ENCODE data around the gene NBPF14. TPM values are rescaled to one million over a fixed set of nuclear protein-coding genes. Genes with fewer than 3 reads are reported as not detected.
"Not testable (repeated sequence)": the region's sequence is repeated elsewhere in the genome, so short reads cannot be mapped to it uniquely, and the experiment has no call there.

NBPF14 gene
- total and polyA plus RNA-seq, 5 donors = 7.6 to 20.2 (median 8.7) TPM

DNA sequence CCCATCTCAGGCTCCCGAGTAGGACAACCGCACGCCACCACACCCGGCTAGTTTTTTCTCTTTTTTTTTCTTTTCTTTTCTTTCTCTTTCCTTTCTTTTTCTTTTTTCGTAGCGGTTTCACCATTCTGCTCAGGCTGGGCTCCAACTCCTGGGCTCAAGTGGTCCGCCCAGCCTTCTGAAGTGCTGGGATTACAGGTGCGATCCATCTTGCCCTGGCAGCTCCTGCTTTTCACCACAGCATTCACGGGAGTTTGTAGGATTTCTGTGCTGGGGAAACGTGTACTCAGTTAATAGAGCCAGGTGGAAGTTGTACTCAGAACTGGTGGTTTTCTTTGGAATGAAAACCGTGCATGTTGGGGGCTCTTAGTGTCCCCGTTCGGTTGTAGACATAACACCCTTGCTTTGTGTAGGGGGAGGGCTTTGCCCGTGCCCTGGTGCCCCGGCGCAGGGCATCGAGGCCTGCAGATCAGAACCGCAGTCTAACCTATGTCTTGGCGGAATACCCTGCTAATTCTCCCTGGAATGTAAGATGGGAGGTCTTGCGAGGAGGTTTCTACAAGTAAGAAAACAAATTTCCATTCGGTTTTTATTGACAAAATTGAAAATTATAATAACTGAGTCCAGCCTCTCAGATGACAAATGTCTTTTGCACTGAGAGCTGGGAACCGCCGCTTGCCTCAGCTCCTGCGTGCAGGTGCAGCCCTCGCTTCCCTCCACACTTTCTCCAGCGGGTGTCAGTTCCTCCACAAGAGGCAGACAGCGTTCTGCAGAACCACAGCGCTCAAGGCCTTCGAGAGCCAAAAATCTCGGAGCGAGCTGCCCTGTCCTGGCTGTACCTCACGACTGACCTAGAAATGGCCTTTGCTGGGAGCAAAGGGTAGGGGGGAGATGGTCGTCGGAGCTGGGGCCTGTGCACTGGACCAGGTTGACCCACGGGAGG, 72.3 kb downstream of the NBPF14 start:
- H3K4me1 ChIP-seq (ENCODE audit: control insufficient read depth, insufficient read depth, low read length); H3K27ac ChIP-seq (ENCODE audit: low read length); DNase-seq; H3K9me3 ChIP-seq (ENCODE audit: control insufficient read depth, low read length); intact Hi-C loops (cut with DNase I); H3K4me3 ChIP-seq (ENCODE audit: low read length); H3K27me3 ChIP-seq (ENCODE audit: control insufficient read depth, insufficient read depth): not testable (repeated sequence)
- WGBS = 47% methylated on average over 18 of the region's 35 CpGs
- peak; percentile 7 to 23 for ATAC-seq

DNA sequence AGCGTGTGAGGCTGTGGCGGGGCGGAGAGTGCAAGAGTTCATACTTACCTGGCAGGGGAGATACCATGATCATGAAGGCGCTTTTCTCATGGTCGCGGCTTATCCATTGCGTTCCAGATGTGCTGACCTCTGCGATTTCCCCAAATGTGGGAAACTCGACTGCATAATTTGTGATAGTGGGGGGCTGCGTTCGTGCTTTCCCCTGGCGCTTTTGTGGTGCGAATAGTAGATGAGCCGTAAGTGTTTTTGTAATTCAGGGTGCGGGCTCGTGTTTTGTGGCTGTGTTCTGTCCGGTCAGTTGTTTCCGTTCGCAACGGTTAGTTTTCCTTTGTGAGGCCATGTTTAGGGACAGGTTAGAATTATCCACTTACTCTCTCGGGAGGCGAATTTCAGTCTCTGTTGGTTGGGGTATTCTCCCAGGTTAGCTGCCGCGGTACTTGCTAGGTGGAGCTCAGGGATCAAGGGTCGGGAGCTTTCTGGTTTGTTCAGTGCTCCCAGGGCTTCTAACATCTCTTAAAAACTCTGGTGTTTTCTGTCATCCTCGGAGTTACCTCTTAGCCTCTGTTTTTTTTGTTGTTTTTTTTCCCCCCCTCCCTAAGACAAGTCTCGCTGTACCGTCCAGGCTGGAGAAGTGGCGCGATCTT, 73.1 kb downstream of the NBPF14 start:
- ATAC-seq (peak; percentile 94 to 95), DNase-seq (peak; percentile 84 to 89 (median 85))
- WGBS = 2% methylated on average over 30 of the region's 30 CpGs

DNA sequence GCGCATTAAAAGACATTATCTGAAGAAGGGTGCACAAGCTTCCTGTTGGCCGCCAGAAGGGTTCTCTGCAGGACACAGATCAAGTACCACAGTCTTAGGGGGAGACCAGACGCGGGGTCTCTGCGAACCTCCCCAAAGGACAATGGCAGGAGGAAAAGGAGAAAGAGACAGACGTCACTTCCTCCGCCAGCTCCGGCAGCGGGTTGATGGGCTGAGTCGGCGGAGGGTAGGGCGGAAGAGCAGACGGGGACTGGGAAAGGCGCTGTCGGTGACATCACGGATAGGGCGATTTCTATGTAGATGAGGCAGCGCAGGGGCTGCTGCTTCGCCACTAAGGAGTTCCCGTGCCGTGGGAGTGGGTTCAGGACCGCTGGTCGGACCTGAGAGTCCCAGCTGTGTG, 73.7 kb downstream of the NBPF14 start:
- H3K4me1 ChIP-seq (ENCODE audit: control insufficient read depth, insufficient read depth, low read length); H3K4me3 ChIP-seq (ENCODE audit: low read length); intact Hi-C loops (cut with DNase I); H3K9me3 ChIP-seq (ENCODE audit: control insufficient read depth, low read length); H3K27ac ChIP-seq (ENCODE audit: low read length); H3K27me3 ChIP-seq (ENCODE audit: control insufficient read depth, insufficient read depth): not testable (repeated sequence)
- DNase-seq (peak; percentile 89 to 94 (median 93)), ATAC-seq (peak; percentile 93 to 96)
- under 1% methylated on average over 16 of the region's 23 CpGs for WGBS

More for the DNA sequence above, 73.1 kb downstream of the NBPF14 start:
- Histone ChIP-seq H3K4me3 (ENCODE audit: low read length) (peak overlapping the region; percentile 58), H3K27ac (ENCODE audit: low read length) (peak overlapping the region; percentile 88)
- intact Hi-C loops (cut with DNase I); H3K9me3 ChIP-seq (ENCODE audit: control insufficient read depth, low read length); H3K4me1 ChIP-seq (ENCODE audit: control insufficient read depth, insufficient read depth, low read length); H3K27me3 ChIP-seq (ENCODE audit: control insufficient read depth, insufficient read depth): not testable (repeated sequence)

DNA sequence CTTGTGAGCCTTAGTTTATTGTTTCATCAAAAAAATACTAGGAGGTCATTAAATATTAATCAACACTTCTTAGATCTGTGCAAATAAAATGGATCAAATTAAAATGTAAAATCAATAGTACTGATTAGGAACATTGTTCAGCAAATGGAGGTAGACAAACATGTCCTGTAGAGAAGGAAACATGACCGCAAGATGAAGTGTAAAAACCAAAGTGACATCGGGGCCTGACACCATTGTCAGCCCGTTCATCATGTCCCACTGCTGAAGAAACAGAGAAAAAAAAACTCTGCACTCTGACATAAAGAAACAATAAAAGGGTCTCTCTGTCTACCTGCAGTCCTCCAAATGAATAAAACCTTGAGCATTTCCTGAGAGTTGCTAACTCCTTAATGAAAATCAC, 81.5 kb downstream of the NBPF14 start:
- H3K9me3 ChIP-seq (ENCODE audit: control insufficient read depth, low read length); H3K4me3 ChIP-seq (ENCODE audit: low read length); DNase-seq; H3K4me1 ChIP-seq (ENCODE audit: control insufficient read depth, insufficient read depth, low read length); H3K27ac ChIP-seq (ENCODE audit: low read length); intact Hi-C loops (cut with DNase I); H3K27me3 ChIP-seq (ENCODE audit: control insufficient read depth, insufficient read depth); ATAC-seq: not testable (repeated sequence)
- no CpG with 5 or more reads among the region's 3 CpGs for WGBS

DNA sequence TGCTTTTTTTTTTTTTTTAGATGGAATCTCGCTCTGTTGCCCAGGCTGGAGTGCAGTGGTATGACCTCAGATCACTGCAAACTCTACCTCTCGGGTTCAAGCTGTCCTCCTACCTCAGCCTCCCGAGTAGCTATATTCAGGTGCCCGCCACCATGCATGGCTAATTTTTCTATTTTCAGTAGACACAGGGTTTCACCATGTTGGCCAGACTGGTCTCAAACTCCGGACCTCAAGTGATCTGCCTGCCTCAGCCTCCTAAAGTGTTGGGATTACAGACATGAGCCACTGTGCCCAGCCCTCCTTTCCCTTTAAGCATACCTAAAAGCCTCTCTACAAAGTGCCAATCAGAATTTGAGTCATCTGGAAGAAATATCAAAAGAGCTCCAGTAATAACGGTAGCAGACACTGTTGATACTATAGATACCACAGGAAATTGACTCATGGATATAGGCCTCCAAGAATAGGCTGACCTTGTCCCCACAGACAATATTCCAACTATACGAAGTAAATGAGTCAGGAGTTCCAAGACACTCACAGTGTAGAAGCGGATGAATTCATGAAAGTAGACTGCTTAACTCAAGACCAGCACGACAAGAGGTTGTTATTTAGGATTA, 83.1 kb downstream of the NBPF14 start:
- ATAC-seq; intact Hi-C loops (cut with DNase I); H3K27ac ChIP-seq (ENCODE audit: low read length): not testable (repeated sequence)

DNA sequence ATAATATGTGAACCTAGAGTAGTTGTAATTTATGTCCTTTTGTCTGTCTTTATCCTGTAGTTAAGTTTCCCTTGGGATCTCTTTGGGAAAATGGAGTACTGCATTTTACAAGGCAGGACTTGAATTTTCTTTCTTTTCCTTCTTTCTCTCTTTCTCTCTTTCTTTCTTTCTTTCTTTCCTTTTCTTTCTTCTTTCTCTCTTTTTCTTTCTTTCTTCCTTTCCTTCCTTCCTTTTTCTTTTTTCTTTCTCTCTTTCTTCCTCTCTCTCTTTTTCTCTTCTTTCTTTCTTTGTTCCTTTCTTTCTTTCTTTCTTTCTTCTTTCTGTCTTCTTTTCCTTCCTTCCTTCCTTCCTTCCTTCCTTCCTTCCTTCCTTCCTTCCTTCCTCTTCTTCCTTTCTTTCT, 101.9 kb downstream of the NBPF14 start:
- H3K4me3 ChIP-seq (ENCODE audit: low read length); DNase-seq; H3K4me1 ChIP-seq (ENCODE audit: control insufficient read depth, insufficient read depth, low read length); H3K27ac ChIP-seq (ENCODE audit: low read length); intact Hi-C loops (cut with DNase I); H3K27me3 ChIP-seq (ENCODE audit: control insufficient read depth, insufficient read depth); H3K9me3 ChIP-seq (ENCODE audit: control insufficient read depth, low read length); ATAC-seq: not testable (repeated sequence)

More for the DNA sequence above, 83.1 kb downstream of the NBPF14 start:
- DNase-seq; H3K4me1 ChIP-seq (ENCODE audit: control insufficient read depth, insufficient read depth, low read length); H3K9me3 ChIP-seq (ENCODE audit: control insufficient read depth, low read length); H3K4me3 ChIP-seq (ENCODE audit: low read length); H3K27me3 ChIP-seq (ENCODE audit: control insufficient read depth, insufficient read depth): not testable (repeated sequence)
- WGBS = 77% methylated on average over 9 of the region's 9 CpGs

DNA sequence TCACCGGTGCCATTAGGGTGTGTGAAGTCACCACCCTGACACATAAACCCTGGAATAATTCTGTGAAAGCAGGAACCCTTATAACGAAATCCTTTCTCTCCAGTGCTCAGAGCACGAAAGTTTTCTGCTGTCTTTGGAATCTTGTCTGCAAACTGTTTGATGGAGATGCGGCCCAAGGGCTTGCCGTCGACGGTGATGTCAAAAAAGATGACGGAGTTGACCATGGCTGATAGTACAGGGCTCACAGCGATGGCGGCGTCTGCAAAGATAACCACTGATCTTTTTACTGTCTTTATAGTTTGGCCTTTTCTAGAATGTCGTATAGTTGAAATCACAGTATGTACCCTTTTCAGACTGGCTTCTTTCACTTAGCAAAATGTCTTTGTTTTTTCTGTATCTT, 112.8 kb downstream of the NBPF14 start, which contains the start of gene PPIAL4G:
Gene PPIAL4G, minus strand, starts transcription at position 274 of the 400 bp plus-strand sequence. Its CDS starts 50 bp downstream, at position 224.
- 86% methylated on average over 12 of the region's 12 CpGs for WGBS
- H3K9me3 ChIP-seq (ENCODE audit: control insufficient read depth, low read length); H3K27ac ChIP-seq (ENCODE audit: low read length); H3K4me3 ChIP-seq (ENCODE audit: low read length); H3K27me3 ChIP-seq (ENCODE audit: control insufficient read depth, insufficient read depth); ATAC-seq; H3K4me1 ChIP-seq (ENCODE audit: control insufficient read depth, insufficient read depth, low read length); DNase-seq; intact Hi-C loops (cut with DNase I): not testable (repeated sequence)

Other genes with a start within 250 kb of the NBPF14 start
- not detected for gene PPIAL4G, start 112.7 kb downstream of the NBPF14 start, total RNA-seq
- gene PPIAL4G, start 112.7 kb downstream of the NBPF14 start, polyA plus RNA-seq = not detected
- under 1 TPM in 1 of 4 donors, not detected in 3; 0.63 TPM for gene NUDT4B, start 152.8 kb upstream of the NBPF14 start, total RNA-seq
- gene NUDT4B, start 152.8 kb upstream of the NBPF14 start, polyA plus RNA-seq = 1.2 TPM
- gene PDE4DIP, start 248.4 kb upstream of the NBPF14 start, total RNA-seq = 1,000 to 10,000 TPM; 1,463 to 2,379 (median 1,612) TPM
- gene PDE4DIP, start 248.4 kb upstream of the NBPF14 start, polyA plus RNA-seq = 857 TPM